OCI-M1 (cell line): ENCODE measurements around the gene MRPS18B.
"Not testable (repeated sequence)": the region's sequence is repeated elsewhere in the genome, so short reads cannot be mapped to it uniquely, and the experiment has no call there.

Experiments used
- DNase-seq: peaks from one replicate; lab custom pipeline; 2025; lab: John Stamatoyannopoulos, UW

MRPS18B gene

DNA sequence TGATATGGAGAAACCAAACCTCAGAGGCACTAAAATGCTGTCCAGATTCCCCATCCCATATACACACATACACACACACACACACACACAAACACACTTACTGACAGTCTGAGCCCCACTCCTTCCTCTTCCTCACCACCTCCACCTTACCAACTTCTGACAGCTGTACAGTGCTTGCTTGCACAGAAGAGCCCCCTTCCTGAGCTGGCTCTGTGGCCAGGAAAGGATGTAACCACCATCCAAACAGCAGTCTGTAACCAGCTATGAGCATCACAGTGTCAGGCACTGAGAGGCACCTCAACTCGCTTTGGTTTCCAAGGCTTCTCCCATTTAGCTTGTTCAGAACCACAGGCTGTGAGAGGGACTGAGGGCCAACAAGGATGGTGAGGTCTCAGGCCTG is 23.4 kb downstream of the MRPS18B start:
- no peak for DNase-seq

DNA sequence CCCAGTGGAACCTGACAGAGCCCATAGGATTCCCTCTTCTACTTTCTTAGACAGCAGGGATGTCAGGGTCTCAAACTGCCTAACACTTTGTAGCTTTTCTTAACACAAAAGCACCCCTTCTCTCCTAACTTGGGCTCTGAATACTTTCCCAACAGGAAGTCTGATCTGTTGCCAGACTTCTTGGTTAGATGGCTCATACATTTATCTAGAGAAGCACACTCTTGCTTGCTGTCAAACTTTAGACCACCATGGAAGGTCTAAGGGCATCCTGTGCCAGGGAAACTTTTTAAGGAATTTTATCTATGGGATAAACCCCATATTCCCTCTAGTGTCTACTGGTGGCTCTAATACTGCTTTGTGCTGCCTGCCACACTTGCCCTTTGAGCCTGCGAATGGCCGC is 26.0 kb downstream of the MRPS18B start:
- no peak for DNase-seq

- no peak for DNase-seq
Observed at GRCh38 chr6:30644769-30645168, 27.1 kb downstream of the MRPS18B start.

- DNase-seq: no peak
Observed at GRCh38 chr6:30645989-30646388, 28.3 kb downstream of the MRPS18B start.

- DNase-seq: peak; percentile 97
Observed at GRCh38 chr6:30646450-30647241, 29.0 kb downstream of the MRPS18B start, which contains the start of gene C6orf136. Gene C6orf136, plus strand, starts transcription at chr6:30647133. Its CDS starts 99 bp downstream, at chr6:30647232.

- peak; percentile 90 for DNase-seq
Observed at GRCh38 chr6:30647242-30648116, 29.8 kb downstream of the MRPS18B start.

DNA sequence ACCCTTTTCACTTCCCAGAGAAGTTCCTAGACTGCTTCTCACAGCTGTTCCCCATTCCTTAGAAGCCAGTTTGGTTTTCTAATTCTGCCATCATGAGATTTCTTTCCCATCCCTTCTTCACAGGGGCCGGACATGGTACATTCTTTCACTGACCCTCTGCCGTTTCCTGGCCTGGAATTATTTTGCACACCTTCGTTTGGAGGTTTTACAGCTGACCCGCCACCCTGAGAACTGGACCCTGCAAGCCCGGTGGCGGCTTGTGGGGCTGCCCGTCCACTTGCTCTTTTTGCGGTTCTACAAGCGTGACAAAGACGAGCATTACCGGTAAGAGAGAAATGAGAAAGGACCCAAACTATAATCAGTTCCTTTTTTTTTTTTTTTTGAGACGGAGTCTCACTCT is 33.5 kb downstream of the MRPS18B start:
- DNase-seq: no peak

- DNase-seq: no peak
Observed at GRCh38 chr6:30654798-30655742, 37.4 kb downstream of the MRPS18B start.

GRCh38 chr6:30655743-30656094 is 38.1 kb downstream of the MRPS18B start:
- no peak for DNase-seq

GRCh38 chr6:30656513-30656912 is 38.9 kb downstream of the MRPS18B start:
- DNase-seq: no peak

DNA sequence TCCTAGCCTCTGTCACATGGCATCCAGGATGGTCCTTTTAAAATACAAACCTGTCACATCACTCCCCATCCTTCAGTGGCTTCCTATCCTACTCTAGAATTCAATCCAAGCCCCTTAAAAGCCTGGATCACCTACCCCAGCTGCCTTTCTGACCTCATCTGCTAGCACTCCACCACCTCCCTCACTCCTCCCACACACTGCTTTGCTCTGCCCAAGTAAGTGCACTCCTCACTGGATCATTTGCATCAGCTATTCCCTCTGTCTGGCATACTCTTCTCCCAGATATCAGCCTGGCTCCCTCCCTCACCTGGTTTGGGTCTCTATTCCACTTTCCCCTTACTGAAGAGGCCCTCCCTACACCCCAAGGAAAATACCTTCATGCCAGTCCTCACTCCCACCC is 39.8 kb downstream of the MRPS18B start:
- no peak for DNase-seq

DNA sequence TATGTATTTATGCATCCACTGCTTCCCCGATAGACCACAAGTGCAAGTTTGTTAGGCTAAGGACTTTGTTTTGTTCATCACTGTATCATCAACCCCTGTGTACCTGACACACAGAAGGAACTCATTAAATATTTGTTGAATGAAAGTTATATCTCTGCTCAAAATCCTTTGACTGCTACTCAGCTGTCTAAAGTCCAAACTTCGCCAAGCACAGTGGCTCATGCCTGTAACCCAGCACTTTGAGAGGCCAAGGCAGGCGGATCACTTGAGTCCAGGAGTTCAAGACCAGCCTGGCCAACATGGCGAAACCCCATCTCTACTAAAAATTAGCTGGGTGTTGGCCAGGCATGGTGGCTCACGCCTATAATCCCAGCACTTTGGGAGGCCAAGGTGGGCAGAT is 40.3 kb downstream of the MRPS18B start:
- not testable (repeated sequence) for DNase-seq

DNA sequence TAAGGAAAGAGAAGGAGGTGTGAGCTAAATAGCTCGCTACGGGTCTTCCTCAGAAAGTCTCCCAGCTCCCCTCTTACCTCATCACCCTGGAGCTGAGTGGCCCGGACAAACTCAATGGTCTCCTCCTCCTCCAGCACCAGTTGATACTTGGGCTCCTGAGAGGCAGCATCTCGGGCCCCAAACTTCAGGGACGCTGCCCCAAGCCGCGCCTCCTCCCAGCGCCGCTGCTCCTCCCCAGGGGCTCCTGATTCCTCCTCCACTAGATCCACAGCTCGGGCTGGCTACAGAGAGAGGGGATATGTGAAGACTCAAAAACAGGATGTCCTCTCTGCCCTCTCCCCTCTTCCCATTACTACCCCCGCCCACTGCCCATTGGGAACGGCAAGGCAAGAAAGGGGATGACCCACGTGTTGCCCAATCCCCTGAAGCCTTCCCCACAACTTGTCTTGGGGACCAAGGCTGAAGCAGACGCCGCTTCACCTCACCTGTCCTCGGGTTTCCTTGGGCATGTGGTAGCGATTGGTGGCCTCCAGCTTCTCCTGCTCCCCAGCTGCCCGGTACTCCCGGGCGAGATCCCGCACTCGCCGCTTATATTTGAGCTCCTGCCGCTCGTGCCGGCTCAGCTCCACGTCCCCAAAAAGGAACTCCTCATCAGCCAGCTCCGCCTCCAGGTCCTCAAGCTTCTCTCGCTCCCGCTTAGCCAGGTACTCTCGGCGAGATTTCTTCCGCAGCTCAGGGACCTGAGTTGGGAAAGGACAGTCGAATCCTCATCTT is 47.5 kb downstream of the MRPS18B start:
- DNase-seq: no peak

DNA sequence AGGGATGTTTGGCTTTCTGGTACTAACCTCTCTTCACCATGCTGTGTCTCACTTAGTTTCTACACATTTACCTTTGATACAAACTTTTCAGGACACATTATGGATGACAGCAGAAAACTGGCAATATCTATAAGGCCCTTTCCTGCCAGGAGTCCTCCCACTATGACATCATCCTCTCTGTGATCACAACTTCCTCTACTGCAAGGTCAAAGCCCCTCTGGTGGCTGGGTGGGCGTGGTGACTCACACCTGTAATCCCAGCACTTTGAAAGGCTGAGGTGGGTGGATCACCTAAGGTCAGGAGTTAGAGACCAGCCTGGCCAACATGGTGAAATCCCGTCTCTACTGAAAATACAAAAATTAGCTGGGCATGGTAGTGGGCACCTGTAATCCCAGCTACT is 48.7 kb downstream of the MRPS18B start:
- DNase-seq: peak; percentile 31

DNA sequence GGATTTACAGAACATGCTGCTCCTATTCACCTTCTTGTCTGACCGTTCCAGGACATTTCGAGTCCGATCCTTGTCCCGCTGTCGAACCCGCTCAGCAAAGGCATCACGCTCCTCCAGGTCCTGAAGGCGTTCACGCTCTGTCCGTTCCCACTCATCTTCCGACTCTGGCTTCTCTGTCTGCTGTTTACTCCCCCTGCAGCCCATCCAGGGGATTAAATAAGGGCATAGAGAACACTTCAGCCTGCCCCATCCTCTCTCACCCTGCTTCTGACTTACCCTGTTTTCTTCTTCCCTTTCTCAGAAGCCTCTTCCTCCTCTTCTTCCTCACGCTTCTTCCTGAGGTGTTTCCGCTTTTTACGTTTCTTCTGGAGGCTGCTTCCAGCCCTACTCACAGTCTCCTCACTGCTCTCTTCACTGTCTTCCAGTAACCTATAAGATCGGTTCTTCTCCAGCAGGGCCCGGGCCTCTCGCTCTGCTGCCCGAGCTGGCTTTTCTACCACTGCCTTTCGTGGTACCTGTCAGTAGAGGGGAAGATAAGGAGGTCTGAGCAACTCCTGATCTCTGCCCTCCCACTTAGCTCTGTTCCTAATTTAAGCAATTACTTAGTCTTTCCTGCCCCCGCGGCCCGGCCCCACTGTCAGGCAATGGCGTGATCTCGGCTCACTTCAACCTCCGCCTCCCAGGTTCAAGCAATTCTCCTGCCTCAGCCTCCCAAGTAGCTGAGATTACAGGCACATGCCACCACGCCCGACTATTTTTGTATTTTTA is 53.3 kb downstream of the MRPS18B start:
- no peak for DNase-seq

DNA sequence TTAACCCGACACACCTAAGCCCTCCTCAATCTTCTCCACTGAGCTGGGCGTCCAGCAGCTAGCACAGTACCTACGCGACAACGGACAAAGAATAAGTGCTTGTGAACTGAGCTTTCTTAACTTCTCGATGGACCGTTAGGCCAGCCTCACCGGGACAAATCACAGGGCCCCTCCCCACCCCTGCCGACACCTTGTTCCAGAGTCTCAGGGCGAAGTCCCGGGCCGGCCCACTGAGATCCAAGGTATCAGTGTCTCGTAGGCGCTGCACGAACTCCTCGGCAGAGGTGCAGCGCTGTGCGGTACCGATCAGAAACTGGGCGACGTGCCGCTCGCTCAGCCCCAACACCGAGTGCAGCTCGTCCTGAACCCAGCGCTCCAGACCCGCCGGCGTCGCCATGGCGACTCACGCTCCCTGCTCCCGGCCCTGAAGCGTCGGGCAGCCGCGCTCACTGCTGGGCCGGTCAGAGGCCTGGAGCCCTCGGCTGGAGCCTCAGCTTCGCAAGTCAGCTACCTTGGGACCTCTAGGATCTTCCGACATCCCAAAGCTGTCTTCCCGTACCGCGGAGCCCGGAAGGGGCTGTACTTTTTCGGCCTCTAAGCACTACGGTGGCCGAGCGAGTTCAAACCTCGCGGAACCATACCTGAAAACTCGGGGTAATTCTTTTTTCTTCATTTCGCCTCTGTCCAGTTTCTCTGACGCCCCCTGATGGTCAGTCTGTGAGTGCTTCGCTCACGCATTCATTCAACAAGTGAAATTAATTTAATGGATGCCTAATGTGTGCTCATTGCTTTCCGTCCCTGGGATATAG is 55.0 kb downstream of the MRPS18B start, which contains the start of gene DHX16:
TSS of gene DHX16 (minus strand) at position 562 of the 809 bp plus-strand sequence. CDS start at position 397, 165 bp downstream.
- DNase-seq: peak; percentile 98
